ENCODE data around the gene TMEM44.

TMEM44 gene

DNA sequence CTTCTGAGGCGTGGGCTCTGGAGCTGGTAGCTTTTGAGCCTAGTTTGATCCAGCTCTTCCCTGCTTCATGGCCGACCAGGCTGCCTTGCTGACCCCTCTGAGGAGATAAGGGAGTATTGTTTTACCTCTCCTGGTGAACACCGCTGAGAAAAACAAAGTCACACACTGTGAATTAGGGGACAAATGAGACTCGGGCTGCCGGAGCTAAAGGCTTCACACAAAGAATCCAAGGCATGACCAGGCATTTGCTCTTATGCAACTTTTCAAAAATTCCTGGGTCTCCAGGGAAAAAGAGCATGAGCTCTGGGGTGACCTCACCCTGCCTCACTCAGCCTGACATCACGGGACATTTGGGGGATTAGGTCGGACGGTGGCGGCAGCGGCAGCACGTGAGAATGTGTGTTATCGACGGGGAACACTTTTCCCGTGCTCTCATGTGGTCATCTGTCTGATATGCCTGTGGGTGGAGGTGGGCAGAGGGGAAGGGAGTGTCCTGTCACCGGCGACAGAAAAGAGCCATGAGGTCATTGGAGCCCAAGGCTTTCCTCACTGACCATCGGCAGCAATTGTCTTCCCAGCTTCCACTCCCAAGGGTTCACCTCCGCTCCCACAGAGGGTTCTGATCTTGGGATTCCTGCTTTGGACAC lies 61.0 kb downstream of the TMEM44 start (continued):
- TF ChIP-seq ZNF133 (tag by site-specific recombination; IDR thresholded peaks at IDR 0.05) (no peak), ZNF529 (tag by site-specific recombination; IDR thresholded peaks at IDR 0.05; ENCODE audit: insufficient replicate concordance) (no peak), ZBTB20 (tag by site-specific recombination; IDR thresholded peaks at IDR 0.05) (peak; percentile 22; the same call in 1 of the 2 replicates), ZNF670 (tag by site-specific recombination; IDR thresholded peaks at IDR 0.05; ENCODE audit: low read depth) (no peak), ZNF280C (tag by site-specific recombination; IDR thresholded peaks at IDR 0.05) (no peak), ZNF626 (tag by site-specific recombination; IDR thresholded peaks at IDR 0.05) (no peak), PRDM1 (tag by site-specific recombination; IDR thresholded peaks at IDR 0.05) (peak; percentile 29; the same call in 1 of the 2 replicates), ZXDB (tag by site-specific recombination; IDR thresholded peaks at IDR 0.05) (peak; percentile 70), HOXC10 (CRISPR knock-in tag; IDR thresholded peaks at IDR 0.05) (no peak), ZNF660 (tag by site-specific recombination; IDR thresholded peaks at IDR 0.05) (peak; percentile 95), ZNF623 (tag by site-specific recombination; IDR thresholded peaks at IDR 0.05) (no peak), ZBTB17 (tag by site-specific recombination; IDR thresholded peaks at IDR 0.05) (peak; percentile 85), ZNF701 (tag by site-specific recombination; IDR thresholded peaks at IDR 0.05) (no peak), ZNF211 (tag by site-specific recombination; IDR thresholded peaks at IDR 0.05; ENCODE audit: low read depth) (no peak), ZFP37 (tag by site-specific recombination; IDR thresholded peaks at IDR 0.05) (peak; percentile 85), ZNF239 (tag by site-specific recombination; IDR thresholded peaks at IDR 0.05) (no peak), ZNF510 (tag by site-specific recombination; IDR thresholded peaks at IDR 0.05; ENCODE audit: insufficient replicate concordance) (no peak), PRDM2 (tag by site-specific recombination; IDR thresholded peaks at IDR 0.05; ENCODE audit: borderline replicate concordance) (no peak), ZNF629 (tag by site-specific recombination; IDR thresholded peaks at IDR 0.05) (peak; percentile 99), ZNF558 (tag by site-specific recombination; IDR thresholded peaks at IDR 0.05) (peak; percentile 83), WT1 (tag by site-specific recombination; IDR thresholded peaks at IDR 0.05) (peak; percentile 54; the same call in 1 of the 2 replicates), ZNF341 (tag by site-specific recombination; IDR thresholded peaks at IDR 0.05; ENCODE audit: low read depth) (peak; percentile 44; the same call in 1 of the 2 replicates), ZNF302 (tag by site-specific recombination; IDR thresholded peaks at IDR 0.05; ENCODE audit: low read depth) (no peak), ZNF24 (tag by site-specific recombination; IDR thresholded peaks at IDR 0.05) (peak; percentile 95), GLIS2 (tag by site-specific recombination; IDR thresholded peaks at IDR 0.05) (peak; percentile 48; the same call in 1 of the 2 replicates)
- TF ChIP-seq, protein P1, sequence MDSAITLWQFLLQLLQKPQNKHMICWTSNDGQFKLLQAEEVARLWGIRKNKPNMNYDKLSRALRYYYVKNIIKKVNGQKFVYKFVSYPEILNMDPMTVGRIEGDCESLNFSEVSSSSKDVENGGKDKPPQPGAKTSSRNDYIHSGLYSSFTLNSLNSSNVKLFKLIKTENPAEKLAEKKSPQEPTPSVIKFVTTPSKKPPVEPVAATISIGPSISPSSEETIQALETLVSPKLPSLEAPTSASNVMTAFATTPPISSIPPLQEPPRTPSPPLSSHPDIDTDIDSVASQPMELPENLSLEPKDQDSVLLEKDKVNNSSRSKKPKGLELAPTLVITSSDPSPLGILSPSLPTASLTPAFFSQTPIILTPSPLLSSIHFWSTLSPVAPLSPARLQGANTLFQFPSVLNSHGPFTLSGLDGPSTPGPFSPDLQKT (IDR thresholded peaks at IDR 0.05; ENCODE audit: borderline replicate concordance, low read depth, low read length) = no peak
- TF ChIP-seq, protein P2, sequence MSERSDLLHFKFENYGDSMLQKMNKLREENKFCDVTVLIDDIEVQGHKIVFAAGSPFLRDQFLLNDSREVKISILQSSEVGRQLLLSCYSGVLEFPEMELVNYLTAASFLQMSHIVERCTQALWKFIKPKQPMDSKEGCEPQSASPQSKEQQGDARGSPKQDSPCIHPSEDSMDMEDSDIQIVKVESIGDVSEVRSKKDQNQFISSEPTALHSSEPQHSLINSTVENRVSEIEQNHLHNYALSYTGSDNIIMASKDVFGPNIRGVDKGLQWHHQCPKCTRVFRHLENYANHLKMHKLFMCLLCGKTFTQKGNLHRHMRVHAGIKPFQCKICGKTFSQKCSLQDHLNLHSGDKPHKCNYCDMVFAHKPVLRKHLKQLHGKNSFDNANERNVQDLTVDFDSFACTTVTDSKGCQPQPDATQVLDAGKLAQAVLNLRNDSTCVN (tag by site-specific recombination; optimal IDR thresholded peaks at IDR 0.05) = no peak
- TF ChIP-seq, protein P3, sequence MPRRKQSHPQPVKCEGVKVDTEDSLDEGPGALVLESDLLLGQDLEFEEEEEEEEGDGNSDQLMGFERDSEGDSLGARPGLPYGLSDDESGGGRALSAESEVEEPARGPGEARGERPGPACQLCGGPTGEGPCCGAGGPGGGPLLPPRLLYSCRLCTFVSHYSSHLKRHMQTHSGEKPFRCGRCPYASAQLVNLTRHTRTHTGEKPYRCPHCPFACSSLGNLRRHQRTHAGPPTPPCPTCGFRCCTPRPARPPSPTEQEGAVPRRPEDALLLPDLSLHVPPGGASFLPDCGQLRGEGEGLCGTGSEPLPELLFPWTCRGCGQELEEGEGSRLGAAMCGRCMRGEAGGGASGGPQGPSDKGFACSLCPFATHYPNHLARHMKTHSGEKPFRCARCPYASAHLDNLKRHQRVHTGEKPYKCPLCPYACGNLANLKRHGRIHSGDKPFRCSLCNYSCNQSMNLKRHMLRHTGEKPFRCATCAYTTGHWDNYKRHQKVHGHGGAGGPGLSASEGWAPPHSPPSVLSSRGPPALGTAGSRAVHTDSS (tag by site-specific recombination; IDR thresholded peaks at IDR 0.05) = no peak

All from HEK293 (cell line).